Measurements from ENCODE around the gene C4orf51.

DNA sequence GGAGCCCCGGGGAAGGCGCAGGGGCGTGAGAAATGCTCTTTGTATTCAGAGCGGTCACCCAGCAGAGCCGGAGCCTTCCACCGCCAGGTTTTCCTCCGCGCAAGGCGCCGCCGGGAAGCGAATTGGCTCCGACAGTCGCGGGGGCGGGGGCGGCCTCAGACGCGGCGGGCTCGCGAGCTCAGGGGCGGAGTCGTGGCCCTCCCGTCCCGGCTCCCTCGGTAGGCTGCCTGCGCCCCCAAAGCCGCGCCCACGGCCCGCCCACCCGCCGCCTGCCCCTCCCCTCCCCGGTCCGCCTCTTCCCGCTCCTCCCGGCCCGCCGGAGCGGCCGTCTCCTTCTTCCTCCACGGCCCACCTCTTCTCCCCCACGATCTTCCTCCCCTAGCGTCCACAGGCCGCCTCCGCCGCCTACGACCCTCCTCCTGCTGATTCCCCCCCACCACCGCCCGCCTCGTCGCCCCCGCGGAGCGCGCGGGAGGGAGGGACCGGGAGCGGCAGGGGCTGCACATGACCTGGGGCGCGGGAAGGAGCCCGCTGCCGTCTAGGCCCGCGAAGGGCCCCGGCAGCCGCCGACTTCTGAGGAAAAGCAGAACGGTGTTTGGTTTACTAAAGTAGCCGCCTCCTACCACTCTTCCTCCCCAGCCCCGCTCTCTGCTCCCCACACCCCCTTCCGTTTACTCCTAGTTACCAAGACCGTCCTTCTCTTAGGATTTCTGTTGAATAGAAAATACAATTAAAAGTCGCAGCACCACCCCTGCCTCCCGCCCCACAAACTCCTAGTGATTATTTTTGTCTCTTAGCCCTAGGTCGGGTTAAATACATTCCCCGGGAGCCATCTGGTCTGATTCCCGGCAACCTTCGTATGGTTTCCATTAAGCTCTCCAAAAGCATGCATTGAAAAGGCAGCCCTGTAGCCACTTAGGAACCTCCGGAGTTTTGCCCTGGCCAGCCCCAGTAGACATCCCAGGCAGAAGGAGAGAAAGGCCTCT is 53.2 kb downstream of the C4orf51 start:
- TF ChIP-seq, protein P1, sequence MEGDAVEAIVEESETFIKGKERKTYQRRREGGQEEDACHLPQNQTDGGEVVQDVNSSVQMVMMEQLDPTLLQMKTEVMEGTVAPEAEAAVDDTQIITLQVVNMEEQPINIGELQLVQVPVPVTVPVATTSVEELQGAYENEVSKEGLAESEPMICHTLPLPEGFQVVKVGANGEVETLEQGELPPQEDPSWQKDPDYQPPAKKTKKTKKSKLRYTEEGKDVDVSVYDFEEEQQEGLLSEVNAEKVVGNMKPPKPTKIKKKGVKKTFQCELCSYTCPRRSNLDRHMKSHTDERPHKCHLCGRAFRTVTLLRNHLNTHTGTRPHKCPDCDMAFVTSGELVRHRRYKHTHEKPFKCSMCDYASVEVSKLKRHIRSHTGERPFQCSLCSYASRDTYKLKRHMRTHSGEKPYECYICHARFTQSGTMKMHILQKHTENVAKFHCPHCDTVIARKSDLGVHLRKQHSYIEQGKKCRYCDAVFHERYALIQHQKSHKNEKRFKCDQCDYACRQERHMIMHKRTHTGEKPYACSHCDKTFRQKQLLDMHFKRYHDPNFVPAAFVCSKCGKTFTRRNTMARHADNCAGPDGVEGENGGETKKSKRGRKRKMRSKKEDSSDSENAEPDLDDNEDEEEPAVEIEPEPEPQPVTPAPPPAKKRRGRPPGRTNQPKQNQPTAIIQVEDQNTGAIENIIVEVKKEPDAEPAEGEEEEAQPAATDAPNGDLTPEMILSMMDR (IDR thresholded peaks at IDR 0.05), result no peak
- peak in 2 of 4 donors; percentile 31 to 55 for TF ChIP-seq EP300 (IDR thresholded peaks at IDR 0.05)
- peak; percentile 75 to 83 for TF ChIP-seq POLR2A (IDR thresholded peaks at IDR 0.05)
- peak; percentile 93 to 98 (median 95) for TF ChIP-seq POLR2AphosphoS5 (IDR thresholded peaks at IDR 0.05)

Data from sigmoid colon (tissue), 4 donors.